Activated gamma-delta T cell treated with Interleukin-2 at 50 U/mL for 16 hours (primary cell): Measurements from ENCODE around the gene SPAG5.

Source experiments
- DNase-seq: peaks from one replicate; pipeline ENCODE4 v3.0.0-alpha.2; 2020

Gene SPAG5

DNA sequence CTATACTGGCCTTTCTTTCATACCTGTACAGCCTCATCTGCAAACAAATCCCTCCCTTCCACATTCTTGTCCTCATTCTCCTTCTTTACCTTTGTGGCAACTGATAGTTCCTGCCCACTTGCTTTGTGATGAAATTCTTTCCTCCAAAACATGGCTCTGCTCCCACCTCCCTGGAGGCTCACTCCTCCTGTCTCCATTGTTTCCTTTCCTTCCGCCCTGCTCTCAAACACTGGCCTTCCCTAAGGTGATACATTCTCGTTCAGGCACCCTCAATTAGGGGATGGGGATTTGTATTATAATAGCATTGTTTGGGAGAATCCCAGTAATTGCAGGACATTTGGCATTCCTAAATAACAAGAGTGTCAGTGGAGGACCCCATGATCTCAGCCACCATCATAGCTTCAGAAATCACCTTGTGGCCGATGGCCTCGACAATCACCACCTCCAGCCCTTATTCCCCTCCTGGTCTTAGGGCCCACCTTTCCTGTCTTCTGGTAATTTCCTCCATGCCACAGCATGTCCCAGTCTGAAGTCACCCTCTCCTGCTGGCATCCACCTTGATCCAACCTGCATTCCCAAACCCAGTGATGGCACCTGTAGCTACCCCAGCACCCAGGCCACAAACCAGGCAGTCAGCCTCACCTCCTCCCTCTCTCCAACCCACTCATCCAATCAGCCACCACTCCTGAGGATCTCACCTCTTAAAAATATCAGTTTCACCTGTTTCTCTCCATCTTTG lies 54.3 kb downstream of the SPAG5 start:
- DNase-seq: no peak

- DNase-seq: no peak
These were observed 57.4 kb downstream of the SPAG5 start for GRCh38 chr17:28541439-28541838.

- DNase-seq: no peak
These were observed 58.6 kb downstream of the SPAG5 start for GRCh38 chr17:28540231-28540630.

- no peak for DNase-seq
These were observed 60.4 kb downstream of the SPAG5 start for GRCh38 chr17:28538296-28538895.

- DNase-seq: no peak
These were observed 61.6 kb downstream of the SPAG5 start for GRCh38 chr17:28537219-28537610.

DNA sequence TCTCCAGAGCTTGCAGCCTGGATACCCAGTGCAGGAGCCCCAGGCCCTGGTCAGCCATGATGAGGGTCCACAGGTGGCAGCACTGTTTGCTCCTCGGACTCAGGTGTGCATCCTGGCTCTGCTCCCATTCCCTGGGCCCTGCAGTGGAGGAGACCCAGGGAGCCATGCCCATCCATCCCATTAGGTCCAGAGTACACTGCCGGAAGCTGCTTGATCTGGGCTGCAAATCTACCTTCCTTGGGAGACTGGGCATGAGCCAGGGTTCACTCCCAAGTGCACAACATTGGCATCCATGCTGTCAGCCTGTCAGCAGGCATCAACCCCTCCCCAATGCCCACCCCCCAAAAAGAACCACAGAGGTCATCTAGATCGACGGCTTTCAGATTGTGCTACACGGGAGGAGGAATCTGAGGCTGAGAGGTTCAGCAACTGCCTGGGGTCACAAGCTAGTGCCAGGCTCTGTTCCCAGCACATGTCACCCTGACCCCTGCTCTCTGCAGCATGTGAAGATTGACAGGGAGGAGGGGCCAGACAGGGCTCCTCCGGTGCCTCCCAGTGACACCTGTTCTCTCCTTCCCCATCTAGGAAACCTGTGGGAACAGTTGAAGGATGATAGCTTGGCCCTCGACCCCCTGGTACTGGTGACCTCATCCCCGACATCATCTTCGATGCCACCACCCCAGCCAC lies 62.1 kb downstream of the SPAG5 start:
- DNase-seq: no peak

DNA sequence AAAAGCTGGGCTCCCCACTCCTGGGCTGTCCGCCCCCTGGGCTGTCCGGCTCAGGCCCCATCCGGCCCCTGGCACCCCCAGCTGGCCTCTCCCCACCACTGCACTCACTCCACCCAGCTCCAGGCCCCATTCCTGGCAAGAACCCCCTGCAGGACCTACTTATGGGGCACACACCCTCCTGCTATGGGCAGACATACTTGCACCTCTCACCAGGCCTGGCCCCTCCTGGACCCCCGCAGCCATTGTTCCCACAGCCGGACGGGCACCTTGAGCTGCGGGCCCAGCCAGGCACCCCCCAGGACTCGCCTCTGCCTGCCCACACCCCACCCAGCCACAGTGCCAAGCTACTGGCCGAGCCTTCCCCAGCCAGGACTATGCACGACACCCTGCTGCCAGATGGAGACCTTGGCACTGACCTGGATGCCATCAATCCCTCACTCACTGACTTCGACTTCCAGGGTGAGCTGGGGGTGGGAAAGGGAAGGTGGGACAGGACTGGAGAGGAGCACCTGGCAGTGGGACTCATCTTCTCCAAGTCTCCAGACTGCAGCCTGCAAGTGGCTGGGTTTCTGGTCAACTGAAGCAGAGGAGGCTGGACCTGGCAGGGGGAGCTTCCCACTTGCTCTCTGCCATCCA lies 64.0 kb downstream of the SPAG5 start:
- DNase-seq: no peak

GRCh38 chr17:28533091-28533807 lies 65.6 kb downstream of the SPAG5 start:
- no peak for DNase-seq

DNA sequence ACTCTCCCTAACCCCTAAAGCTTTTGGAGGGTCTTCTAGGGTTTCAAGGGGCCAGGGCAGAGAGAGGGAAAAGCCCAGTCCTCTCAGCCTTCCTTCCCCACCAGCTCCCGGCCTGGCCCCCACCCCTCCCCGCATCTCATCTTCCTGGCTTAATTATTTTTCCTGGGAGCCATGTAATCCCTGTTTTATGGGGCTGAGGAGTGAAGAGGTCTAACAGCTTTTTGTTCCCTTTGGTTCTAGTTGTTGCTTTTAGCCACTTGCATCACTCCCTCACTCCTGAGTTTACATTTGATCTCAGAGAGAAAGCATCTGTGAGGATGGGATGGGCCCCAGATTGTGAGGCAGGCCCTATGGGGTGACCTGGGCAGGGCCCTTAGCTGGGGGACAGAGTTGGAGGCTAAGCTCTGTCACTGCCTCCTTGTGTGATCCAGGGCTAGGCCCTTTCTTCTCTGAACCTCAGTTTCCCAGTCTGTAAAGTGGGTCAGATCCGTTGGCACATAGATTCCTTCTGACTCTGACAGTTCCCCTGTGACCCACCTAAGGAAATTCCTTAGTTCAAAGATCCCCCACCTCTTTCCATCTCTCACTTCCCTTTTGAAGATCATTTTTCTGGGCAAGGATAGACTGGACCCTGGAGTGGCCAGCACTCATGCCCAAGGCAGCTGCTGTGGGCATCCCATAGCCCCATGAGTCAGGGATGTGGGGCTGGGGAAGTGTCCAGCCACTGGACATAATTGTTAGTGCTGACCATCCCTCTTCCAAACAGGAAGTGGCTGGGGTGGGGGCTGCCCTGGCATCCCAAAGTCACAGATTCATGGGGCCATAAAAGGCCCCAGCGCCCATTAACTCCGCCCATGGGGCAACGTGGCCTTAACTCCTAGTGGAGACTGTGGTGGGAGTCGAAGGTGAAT lies 66.5 kb downstream of the SPAG5 start:
- no peak for DNase-seq

- no peak for DNase-seq
These were observed 67.9 kb downstream of the SPAG5 start for GRCh38 chr17:28530926-28531325.

DNA sequence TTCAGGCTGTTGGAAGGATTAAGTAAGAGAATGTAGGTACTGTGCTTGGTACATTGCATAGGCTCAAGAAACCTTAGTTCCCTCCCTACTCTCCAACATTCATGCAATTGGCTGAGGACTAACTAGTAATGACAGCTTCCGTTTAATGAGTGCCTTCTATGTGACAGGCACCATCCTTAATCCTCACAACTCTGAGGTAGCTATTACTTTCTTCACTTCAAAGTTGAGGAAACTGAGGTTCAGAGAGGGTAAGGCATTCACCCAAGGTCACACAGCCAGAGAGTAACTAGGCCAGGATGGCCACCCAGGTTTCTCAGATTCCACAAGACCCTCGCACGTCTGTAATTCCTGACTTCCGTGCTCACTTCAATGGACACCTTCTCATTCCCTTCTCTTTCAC lies 68.6 kb downstream of the SPAG5 start:
- DNase-seq: no peak

GRCh38 chr17:28529013-28529400 lies 69.8 kb downstream of the SPAG5 start:
- DNase-seq: no peak

GRCh38 chr17:28528327-28529012 lies 70.4 kb downstream of the SPAG5 start:
- DNase-seq: no peak

GRCh38 chr17:28527859-28528258 lies 71.0 kb downstream of the SPAG5 start:
- no peak for DNase-seq
